PFSK-1 (cell line): ENCODE measurements around the gene FAAH.

Experiments
- POLR2AphosphoS5 ChIP-seq: IDR thresholded peaks from 2 replicates; pipeline ENCODE4 v1.6.1; 2012; ENCODE audit warnings: low read depth, mild to moderate bottlenecking, control low read depth, low read length, moderate library complexity
- TAF1 ChIP-seq: IDR thresholded peaks from 2 replicates; pipeline ENCODE4 v1.6.1; 2012; ENCODE audit warnings: low read length, control low read depth, borderline replicate concordance; ENCODE audit not compliant: insufficient read depth

DNA sequence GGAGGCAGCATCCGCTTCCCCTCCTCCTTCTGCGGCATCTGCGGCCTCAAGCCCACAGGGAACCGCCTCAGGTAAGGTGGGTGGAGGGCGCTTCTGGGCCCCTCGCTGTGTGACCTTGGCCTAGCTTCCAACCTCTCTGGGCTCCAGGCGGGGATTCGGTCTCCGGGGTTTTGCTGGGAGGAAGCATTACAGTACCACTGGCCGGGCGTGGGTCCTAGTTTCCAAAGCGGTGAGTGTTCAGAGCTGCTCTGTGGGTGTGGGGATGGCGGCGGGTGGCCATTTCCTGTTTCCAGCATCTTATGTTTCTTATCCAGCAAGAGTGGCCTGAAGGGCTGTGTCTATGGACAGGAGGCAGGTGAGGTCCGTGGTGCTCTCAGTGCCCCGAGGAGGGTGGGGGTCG is 11.6 kb downstream of the FAAH start:
- TF ChIP-seq TAF1 (no peak), POLR2AphosphoS5 (no peak)
